ENCODE results near the gene RFT1. TPM values are rescaled to one million over a fixed set of nuclear protein-coding genes. Genes with fewer than 3 reads are reported as not detected.

RFT1 gene
- total and polyA plus RNA-seq, 2 donors (not counting 3 experiments of a cell fraction or from before 2014, with no cell fraction given) = 29.8 to 39.9 TPM

DNA sequence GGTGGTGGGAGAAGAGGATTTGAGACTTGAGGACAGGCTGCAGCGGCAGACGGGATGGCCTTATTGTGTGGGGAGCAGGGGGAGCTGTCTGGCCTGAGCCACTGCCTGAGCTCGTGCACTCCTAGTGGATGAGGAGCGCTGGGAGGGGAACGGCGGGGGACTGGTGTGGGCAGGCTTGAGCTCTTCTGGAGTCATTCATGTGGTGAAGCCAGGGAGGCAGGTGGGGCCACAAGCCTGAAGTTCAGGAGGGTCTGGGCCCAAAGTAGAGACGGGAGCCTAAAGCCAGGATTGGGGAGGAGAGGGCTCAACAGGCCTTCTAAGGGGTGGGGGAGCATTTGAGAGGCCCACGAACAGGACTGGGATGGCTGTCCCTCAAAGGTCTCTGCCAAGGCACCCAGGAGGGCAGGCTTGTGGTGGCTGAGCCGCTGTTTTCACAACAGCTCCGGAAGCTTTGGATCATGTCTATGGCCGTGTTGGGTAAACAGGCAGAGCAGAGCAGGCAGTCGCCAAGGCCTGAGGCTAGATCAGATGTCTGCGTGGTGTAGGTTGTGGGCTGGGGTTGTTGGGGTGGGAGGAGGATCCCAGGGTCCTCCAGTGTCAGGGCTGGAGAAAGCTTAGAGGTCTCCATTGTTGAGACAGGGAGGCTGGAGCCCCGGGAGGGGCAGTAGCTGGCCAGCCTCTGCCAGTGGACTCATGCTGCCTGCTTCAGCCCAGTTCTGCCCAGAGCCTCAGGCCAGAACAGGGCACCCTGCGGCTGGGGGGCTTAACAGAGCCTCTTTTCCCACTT is 39.0 kb upstream of the RFT1 start:
- intact Hi-C loops (cut with micrococcal nuclease) = no loop called here
- Histone ChIP-seq H3K9me3 (replicated peaks; ENCODE audit: control insufficient read depth, insufficient read depth, low read length) (no peaks in the 10 kb centered on the region), H3K27me3 (ENCODE audit: control insufficient read depth in 2 of 2, insufficient read depth in 2 of 2, low read length in 2 of 2) (no peaks in the 10 kb centered on the region), H3K4me1 (ENCODE audit: control insufficient read depth, extremely low read depth, insufficient read depth, low read length) (peaks cover 14% of the 10 kb centered on the region), H3K4me2 (ENCODE audit: insufficient read depth, low read length) (no peak overlapping the region), H3K36me3 (ENCODE audit: control insufficient read depth in 2 of 2, extremely low read depth in 1 of 2, insufficient read depth in 2 of 2, low read length in 2 of 2) (no peaks in the 10 kb centered on the region), H3K79me2 (ENCODE audit: control insufficient read depth, insufficient read depth, low read length) (peaks cover 3% of the 10 kb centered on the region), H3K4me3 (replicated peaks in 1 of 3; ENCODE audit: insufficient read depth in 1 of 3, low read depth in 1 of 3, low read length in 3 of 3) (no peak overlapping the region), H3K9ac (replicated peaks; ENCODE audit: extremely low read depth, insufficient read depth, low read length) (no peak overlapping the region), H2AFZ (ENCODE audit: low read depth, low read length) (no peak overlapping the region), H3K27ac (ENCODE audit: insufficient read depth, low read depth, low read length) (no peak overlapping the region), H3K9me1 (replicated peaks; ENCODE audit: control insufficient read depth, extremely low read depth, insufficient read depth, low read length) (no peaks in the 10 kb centered on the region), H4K20me1 (replicated peaks; ENCODE audit: control insufficient read depth, extremely low read depth, insufficient read depth, low read length) (no peaks in the 10 kb centered on the region)
- TF ChIP-seq GATA2 (IDR thresholded peaks at IDR 0.05; ENCODE audit: insufficient read depth, insufficient read length, low read depth, low read length) (no peak), CTCF (IDR thresholded peaks at IDR 0.05; ENCODE audit: extremely low read depth in 1 of 2, insufficient read depth in 1 of 2, low read depth in 1 of 2, low read length in 2 of 2) (no peak), EZH2 (IDR thresholded peaks at IDR 0.05; ENCODE audit: borderline replicate concordance, low read depth, low read length, severe bottlenecking) (no peak), POLR2AphosphoS5 (IDR thresholded peaks at IDR 0.05; ENCODE audit: insufficient read depth, low read depth, low read length) (no peak), FOS (IDR thresholded peaks at IDR 0.05; ENCODE audit: borderline replicate concordance, insufficient read depth, low read length) (no peak), JUN (IDR thresholded peaks at IDR 0.05; ENCODE audit: borderline replicate concordance, insufficient read depth, insufficient read length, low read depth) (no peak), MYC (IDR thresholded peaks at IDR 0.05; ENCODE audit: low read depth, low read length) (no peak), POLR2A (IDR thresholded peaks at IDR 0.05; ENCODE audit: low read depth, low read length) (no peak)
- TF ChIP-seq, protein P1, sequence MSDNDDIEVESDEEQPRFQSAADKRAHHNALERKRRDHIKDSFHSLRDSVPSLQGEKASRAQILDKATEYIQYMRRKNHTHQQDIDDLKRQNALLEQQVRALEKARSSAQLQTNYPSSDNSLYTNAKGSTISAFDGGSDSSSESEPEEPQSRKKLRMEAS (IDR thresholded peaks at IDR 0.05; ENCODE audit: insufficient read depth, insufficient read length) = no peak
- CTCF ChIA-PET = interaction anchor here (1.0 to 1.5 kb wide), 2 partner anchors 26 to 35 kb away, joined by 3 to 4 read pairs; no protein-coding TSS in a partner anchor
- POLR2A ChIA-PET = interaction anchor here (1.0 kb wide), 1 partner anchor 9 kb away, joined by 4 read pairs; no protein-coding TSS in a partner anchor
- dilution Hi-C loops (cut with MboI; ENCODE audit: extremely low pct_ligation_motif_present, low sequenced_read_pairs) = no loop called here
- no TSS peak for BruUV-seq (replicated peaks)
- FAIRE-seq (no peak), DNase-seq (ENCODE audit: low read depth, low spot score) (no peak)
